IPS-18c (cell line): ENCODE results near the gene TMEM151B.

Experiments used
- H3K4me3 ChIP-seq: 2 replicates; pipeline ENCODE4 v1.7.0; 2013; ENCODE audit warnings: low read depth, mild to moderate bottlenecking, low read length, moderate library complexity; ENCODE audit not compliant: insufficient read depth
- H3K9me3 ChIP-seq: one replicate; pipeline ENCODE4 v1.6.1; 2013; ENCODE audit warnings: mild to moderate bottlenecking, low read length, moderate library complexity; ENCODE audit not compliant: control insufficient read depth, insufficient read depth

TMEM151B gene

GRCh38 chr6:44269921-44270525, at the start of gene TMEM151B:
TMEM151B (plus strand) TSS chr6:44270450; CDS start chr6:44270743, 293 bp downstream.
- H3K4me3 ChIP-seq: peak within 1 kb of the TSS; percentile 38

GRCh38 chr6:44220913-44221290, 49.3 kb upstream of the TMEM151B start:
- Histone ChIP-seq H3K4me3 (no peak overlapping the region), H3K9me3 (no peaks in the 10 kb centered on the region)

More at GRCh38 chr6:44269921-44270525, at the start of gene TMEM151B:
- no peaks in the 10 kb centered on the region for H3K9me3 ChIP-seq

- Histone ChIP-seq H3K4me3 (no peak overlapping the region), H3K9me3 (no peaks in the 10 kb centered on the region)
Observed at GRCh38 chr6:44221291-44221960, 48.8 kb upstream of the TMEM151B start.

- no peaks in the 10 kb centered on the region for H3K9me3 ChIP-seq
- no peak overlapping the region for H3K4me3 ChIP-seq
Observed at GRCh38 chr6:44221961-44222335, 48.3 kb upstream of the TMEM151B start.

GRCh38 chr6:44222486-44223318, 47.5 kb upstream of the TMEM151B start:
- Histone ChIP-seq H3K9me3 (no peaks in the 10 kb centered on the region), H3K4me3 (peak overlapping the region; percentile 46)

- H3K4me3 ChIP-seq: peak within 1 kb of the TSS; percentile 46
- no peaks in the 10 kb centered on the region for H3K9me3 ChIP-seq
Observed at GRCh38 chr6:44223319-44224028, 46.8 kb upstream of the TMEM151B start, which contains the start of gene SLC29A1. SLC29A1 (plus strand) TSS chr6:44223595; CDS start chr6:44227314, 3,719 bp downstream.

GRCh38 chr6:44224029-44224964, 46.0 kb upstream of the TMEM151B start:
- Histone ChIP-seq H3K4me3 (peak overlapping the region; percentile 43), H3K9me3 (no peaks in the 10 kb centered on the region)

GRCh38 chr6:44224965-44225305, 45.3 kb upstream of the TMEM151B start:
- Histone ChIP-seq H3K9me3 (no peaks in the 10 kb centered on the region), H3K4me3 (peak overlapping the region; percentile 43)

GRCh38 chr6:44225579-44226325, 44.5 kb upstream of the TMEM151B start:
- peak overlapping the region; percentile 20; the same call in 1 of the 2 replicates for H3K4me3 ChIP-seq
- H3K9me3 ChIP-seq: no peaks in the 10 kb centered on the region

- Histone ChIP-seq H3K4me3 (peak overlapping the region; percentile 20; the same call in 1 of the 2 replicates), H3K9me3 (no peaks in the 10 kb centered on the region)
Observed at GRCh38 chr6:44226368-44227147, 43.7 kb upstream of the TMEM151B start.

GRCh38 chr6:44227148-44227793, 43.0 kb upstream of the TMEM151B start:
- Histone ChIP-seq H3K9me3 (no peaks in the 10 kb centered on the region), H3K4me3 (no peak overlapping the region)

GRCh38 chr6:44228031-44228430, 42.2 kb upstream of the TMEM151B start:
- no peak overlapping the region for H3K4me3 ChIP-seq
- H3K9me3 ChIP-seq: no peaks in the 10 kb centered on the region

- Histone ChIP-seq H3K9me3 (no peaks in the 10 kb centered on the region), H3K4me3 (no peak overlapping the region)
Observed at GRCh38 chr6:44228433-44228832, 41.8 kb upstream of the TMEM151B start.

- H3K9me3 ChIP-seq: no peaks in the 10 kb centered on the region
- H3K4me3 ChIP-seq: no peak overlapping the region
Observed at GRCh38 chr6:44228836-44229235, 41.4 kb upstream of the TMEM151B start.
